ENCODE data around the gene TMEM109. TPM values are rescaled to one million over a fixed set of nuclear protein-coding genes. Genes with fewer than 3 reads are reported as not detected.

Gene TMEM109
- total and polyA plus RNA-seq, 9 of the 15 experiments (the other 6 are each of a cell fraction or from before 2014, with no cell fraction given), result 9.2 to 71.3 (median 30.5) TPM

DNA sequence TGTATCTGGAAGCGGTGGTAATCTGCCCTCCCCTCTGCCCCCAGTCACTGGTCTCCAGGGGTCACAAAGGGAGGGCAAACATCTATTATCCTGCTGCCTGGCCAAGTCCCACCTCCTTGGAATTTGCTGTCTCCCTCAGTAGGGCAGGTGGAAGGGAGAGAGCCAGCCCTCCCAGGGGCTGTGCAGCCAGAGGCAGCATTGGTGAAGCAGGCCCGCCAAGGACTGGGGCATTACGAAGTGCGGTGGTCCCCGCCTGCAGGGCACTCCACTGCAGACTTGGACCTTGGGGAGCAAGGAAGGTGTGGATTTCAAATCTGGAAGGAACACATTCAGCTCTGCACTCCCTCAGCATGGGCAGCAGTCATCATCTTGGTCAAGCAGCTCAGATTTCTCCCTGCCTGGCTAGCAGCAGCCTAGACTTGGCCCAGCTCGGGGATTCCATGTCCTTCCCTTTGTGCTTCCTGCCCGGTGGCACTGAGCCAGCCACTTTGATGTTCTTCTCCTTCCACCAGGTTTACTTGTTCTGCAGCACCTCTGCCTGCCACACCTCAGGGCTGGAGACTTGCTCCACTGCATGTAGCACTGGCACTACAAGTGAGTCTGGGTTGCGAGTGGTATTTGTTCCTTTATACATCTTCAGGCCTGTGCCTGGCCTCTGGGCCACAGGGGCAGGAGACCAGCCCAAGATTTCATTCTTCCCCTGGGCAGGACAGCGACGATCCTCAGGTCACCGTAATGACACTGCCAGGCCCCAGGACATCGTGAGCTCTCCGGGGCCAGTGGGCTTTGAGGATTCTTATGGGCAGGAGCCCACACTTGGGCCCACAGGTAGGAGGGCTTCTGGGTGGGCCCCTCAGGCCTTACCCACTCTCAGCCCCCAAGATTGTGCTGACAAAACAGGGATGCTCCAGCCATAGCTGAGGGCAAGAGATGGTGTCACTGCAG lies 39.3 kb upstream of the TMEM109 start (continued):
- TF ChIP-seq, protein P1, sequence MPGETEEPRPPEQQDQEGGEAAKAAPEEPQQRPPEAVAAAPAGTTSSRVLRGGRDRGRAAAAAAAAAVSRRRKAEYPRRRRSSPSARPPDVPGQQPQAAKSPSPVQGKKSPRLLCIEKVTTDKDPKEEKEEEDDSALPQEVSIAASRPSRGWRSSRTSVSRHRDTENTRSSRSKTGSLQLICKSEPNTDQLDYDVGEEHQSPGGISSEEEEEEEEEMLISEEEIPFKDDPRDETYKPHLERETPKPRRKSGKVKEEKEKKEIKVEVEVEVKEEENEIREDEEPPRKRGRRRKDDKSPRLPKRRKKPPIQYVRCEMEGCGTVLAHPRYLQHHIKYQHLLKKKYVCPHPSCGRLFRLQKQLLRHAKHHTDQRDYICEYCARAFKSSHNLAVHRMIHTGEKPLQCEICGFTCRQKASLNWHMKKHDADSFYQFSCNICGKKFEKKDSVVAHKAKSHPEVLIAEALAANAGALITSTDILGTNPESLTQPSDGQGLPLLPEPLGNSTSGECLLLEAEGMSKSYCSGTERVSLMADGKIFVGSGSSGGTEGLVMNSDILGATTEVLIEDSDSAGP (CRISPR knock-in tag; IDR thresholded peaks at IDR 0.05), result no peak
- TF ChIP-seq LCOR (CRISPR knock-in tag; IDR thresholded peaks at IDR 0.05), result no peak
- TF ChIP-seq ZNF146 (CRISPR knock-in tag; IDR thresholded peaks at IDR 0.05; ENCODE audit: unreplicated experiment), result no peak
- no peak for TF ChIP-seq SIN3B (IDR thresholded peaks at IDR 0.05; ENCODE audit: low read depth)
- no peak for TF ChIP-seq HDGF (IDR thresholded peaks at IDR 0.05)
- no peak for TF ChIP-seq NFATC3 (IDR thresholded peaks at IDR 0.05)
- no peak for TF ChIP-seq ZC3H4 (CRISPR knock-in tag; IDR thresholded peaks at IDR 0.05; ENCODE audit: borderline replicate concordance)
- TF ChIP-seq, protein P2, sequence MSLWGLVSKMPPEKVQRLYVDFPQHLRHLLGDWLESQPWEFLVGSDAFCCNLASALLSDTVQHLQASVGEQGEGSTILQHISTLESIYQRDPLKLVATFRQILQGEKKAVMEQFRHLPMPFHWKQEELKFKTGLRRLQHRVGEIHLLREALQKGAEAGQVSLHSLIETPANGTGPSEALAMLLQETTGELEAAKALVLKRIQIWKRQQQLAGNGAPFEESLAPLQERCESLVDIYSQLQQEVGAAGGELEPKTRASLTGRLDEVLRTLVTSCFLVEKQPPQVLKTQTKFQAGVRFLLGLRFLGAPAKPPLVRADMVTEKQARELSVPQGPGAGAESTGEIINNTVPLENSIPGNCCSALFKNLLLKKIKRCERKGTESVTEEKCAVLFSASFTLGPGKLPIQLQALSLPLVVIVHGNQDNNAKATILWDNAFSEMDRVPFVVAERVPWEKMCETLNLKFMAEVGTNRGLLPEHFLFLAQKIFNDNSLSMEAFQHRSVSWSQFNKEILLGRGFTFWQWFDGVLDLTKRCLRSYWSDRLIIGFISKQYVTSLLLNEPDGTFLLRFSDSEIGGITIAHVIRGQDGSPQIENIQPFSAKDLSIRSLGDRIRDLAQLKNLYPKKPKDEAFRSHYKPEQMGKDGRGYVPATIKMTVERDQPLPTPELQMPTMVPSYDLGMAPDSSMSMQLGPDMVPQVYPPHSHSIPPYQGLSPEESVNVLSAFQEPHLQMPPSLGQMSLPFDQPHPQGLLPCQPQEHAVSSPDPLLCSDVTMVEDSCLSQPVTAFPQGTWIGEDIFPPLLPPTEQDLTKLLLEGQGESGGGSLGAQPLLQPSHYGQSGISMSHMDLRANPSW (CRISPR knock-in tag; IDR thresholded peaks at IDR 0.05), result no peak

Measured in K562 (cell line).